Mucosa of descending colon (tissue), 3 donors: ENCODE measurements around the gene ING2. TPM values are rescaled to one million over a fixed set of nuclear protein-coding genes. Genes with fewer than 3 reads are reported as not detected.

Source experiments
- ATAC-seq: fragments of 200-7000 bp; cut with Tn5 transposase; one replicate; pipeline ENCODE4 v1.9.1; 2020; ENCODE audit warnings: mild to moderate bottlenecking, moderate library complexity
- DNase-seq, 3 donors: peaks; one replicate each; pipeline ENCODE4 v3.0.0-alpha.2; 2020
- H3K36me3 ChIP-seq: fragments of 200-600 bp; one replicate; pipeline ENCODE4 v1.8.0; 2021; ENCODE audit warnings: low read depth, mild to moderate bottlenecking
- H3K4me1 ChIP-seq: fragments of 200-600 bp; one replicate; pipeline ENCODE4 v1.8.0; 2021; ENCODE audit warnings: low read depth, mild to moderate bottlenecking
- H3K4me3 ChIP-seq: fragments of 200-600 bp; one replicate; pipeline ENCODE4 v1.8.0; 2021; ENCODE audit warnings: mild to moderate bottlenecking
- H3K9me3 ChIP-seq: fragments of 200-600 bp; one replicate; pipeline ENCODE4 v1.8.0; 2021; ENCODE audit warnings: mild to moderate bottlenecking
- intact Hi-C, 2 donors: fragments of 100-400 bp; cut with DNase I in 1 of 2; cut with micrococcal nuclease in 1 of 2; formaldehyde crosslinking; loops; one replicate each; pipeline versions ENCODE4 v1.11.0 to v1.11.1; 2022; cut with DNase I, micrococcal nuclease
- total RNA-seq, 3 donors: library from RNA; stranded (reverse); fragmentation: NEBNext Ultra II Directional in 2 of 3; extraction: Animal tissue kit (Norgen Biotek cat#: 25700) in 2 of 3; gene quantifications; one replicate each; pipeline versions ENCODE4 v1.2.1 to v1.2.4, GENCODE V29; 2021 to 2023
- TF ChIP-seq, protein P1 (sequence below): fragments of 200-600 bp; IDR thresholded peaks from one replicate; pipeline ENCODE4 v1.8.0; 2022; ENCODE audit warnings: antibody characterized with exemption, mild to moderate bottlenecking
- donor health status: DM: no; HTN: no; CAD: no; lungs with moderate emphysema.
- donor health status: DM: no; HTN: no; CAD: no.
- donor health status: DM: no; HTN: yes; CAD: no.

Gene ING2
- total RNA-seq, 3 donors from 2014 or later: 9.9 to 12.5 (median 11.9) TPM

DNA sequence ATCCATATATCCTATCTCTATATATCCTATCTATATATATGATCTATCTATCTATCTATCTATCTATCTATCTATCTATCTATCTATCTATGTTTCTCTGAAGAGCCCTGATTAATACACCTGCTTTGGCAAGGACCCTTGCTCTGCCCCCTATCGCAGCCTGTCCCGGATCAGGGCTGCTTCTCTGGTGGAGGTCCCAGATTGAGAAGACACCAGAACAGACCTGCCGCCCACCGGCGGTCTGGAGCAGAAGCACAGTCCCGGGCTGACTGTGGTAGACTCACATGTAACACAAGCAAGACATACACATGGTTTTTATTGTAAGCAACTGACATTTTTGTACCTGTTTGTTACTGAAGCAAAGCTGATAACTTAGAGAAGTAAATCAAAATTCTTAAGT lies 52.8 kb downstream of the ING2 start:
- no peaks in the 10 kb centered on the region for H3K9me3 ChIP-seq
- TF ChIP-seq, protein P1, sequence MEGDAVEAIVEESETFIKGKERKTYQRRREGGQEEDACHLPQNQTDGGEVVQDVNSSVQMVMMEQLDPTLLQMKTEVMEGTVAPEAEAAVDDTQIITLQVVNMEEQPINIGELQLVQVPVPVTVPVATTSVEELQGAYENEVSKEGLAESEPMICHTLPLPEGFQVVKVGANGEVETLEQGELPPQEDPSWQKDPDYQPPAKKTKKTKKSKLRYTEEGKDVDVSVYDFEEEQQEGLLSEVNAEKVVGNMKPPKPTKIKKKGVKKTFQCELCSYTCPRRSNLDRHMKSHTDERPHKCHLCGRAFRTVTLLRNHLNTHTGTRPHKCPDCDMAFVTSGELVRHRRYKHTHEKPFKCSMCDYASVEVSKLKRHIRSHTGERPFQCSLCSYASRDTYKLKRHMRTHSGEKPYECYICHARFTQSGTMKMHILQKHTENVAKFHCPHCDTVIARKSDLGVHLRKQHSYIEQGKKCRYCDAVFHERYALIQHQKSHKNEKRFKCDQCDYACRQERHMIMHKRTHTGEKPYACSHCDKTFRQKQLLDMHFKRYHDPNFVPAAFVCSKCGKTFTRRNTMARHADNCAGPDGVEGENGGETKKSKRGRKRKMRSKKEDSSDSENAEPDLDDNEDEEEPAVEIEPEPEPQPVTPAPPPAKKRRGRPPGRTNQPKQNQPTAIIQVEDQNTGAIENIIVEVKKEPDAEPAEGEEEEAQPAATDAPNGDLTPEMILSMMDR: no peak
- H3K36me3 ChIP-seq: no peaks in the 10 kb centered on the region
- intact Hi-C loops: no loop called here
- no peak overlapping the region for H3K4me3 ChIP-seq
- ATAC-seq: no peak
- no peaks in the 10 kb centered on the region for H3K4me1 ChIP-seq
- DNase-seq: no peak

DNA sequence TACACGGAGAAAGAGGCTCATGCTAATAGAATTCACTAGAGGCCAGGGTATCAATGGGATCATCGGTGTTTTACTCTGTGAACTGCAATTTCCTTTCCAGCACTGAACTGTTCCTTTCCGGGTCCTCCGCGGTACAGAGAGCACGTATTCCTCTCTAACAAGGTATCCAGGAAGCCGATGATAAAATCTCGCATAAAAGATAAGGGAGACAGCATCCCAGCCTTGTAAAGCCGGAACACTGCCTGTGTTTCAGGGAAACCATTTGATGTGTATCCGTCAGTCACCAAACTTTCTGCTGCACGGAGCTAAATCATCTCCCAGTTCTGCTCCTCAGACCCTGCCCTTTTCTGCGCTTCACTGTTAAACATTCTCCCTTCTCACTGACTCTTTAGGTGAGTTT lies 54.0 kb downstream of the ING2 start:
- ATAC-seq: no peak
- H3K4me3 ChIP-seq: no peak overlapping the region
- no peaks in the 10 kb centered on the region for H3K4me1 ChIP-seq
- no peak for DNase-seq
- intact Hi-C loops: no loop called here
- H3K36me3 ChIP-seq: no peaks in the 10 kb centered on the region
- TF ChIP-seq, protein P1: no peak
- H3K9me3 ChIP-seq: no peaks in the 10 kb centered on the region

DNA sequence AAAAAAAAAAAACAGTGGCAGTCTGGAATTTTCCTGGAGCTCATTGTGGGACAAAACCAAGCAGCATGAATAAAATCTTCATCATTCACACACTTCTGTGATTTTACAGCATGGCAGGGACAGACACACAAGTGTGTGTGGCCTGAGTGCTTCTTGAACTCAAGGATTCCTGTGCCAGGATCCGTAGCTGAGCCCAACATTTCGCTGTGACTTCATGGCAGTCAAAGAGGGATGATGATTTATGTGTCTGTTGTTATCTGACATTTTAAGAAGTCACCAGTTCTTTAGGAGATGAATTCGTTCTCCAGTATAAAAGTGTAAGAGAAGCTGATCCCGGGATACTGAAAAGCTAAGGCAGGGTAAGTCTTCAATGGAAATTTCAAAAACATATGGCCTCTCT lies 57.0 kb downstream of the ING2 start:
- no peak for DNase-seq
- no peaks in the 10 kb centered on the region for H3K9me3 ChIP-seq
- no peaks in the 10 kb centered on the region for H3K4me1 ChIP-seq
- no peak overlapping the region for H3K4me3 ChIP-seq
- TF ChIP-seq, protein P1: no peak
- intact Hi-C loops: no loop called here
- H3K36me3 ChIP-seq: no peaks in the 10 kb centered on the region
- no peak for ATAC-seq

Other genes starting within 250 kb of the ING2 start
- gene CLDN22, start 184.8 kb upstream of the ING2 start, total RNA-seq: not detected
- gene CLDN24, start 182.6 kb upstream of the ING2 start, total RNA-seq: not detected
- 10 to 100 TPM; 16.2 to 20.4 (median 18.9) TPM for gene CDKN2AIP, start 60.4 kb upstream of the ING2 start, total RNA-seq
- gene RWDD4, start 154.1 kb downstream of the ING2 start, total RNA-seq: 10 to 100 TPM; 14.7 to 18.6 (median 15.0) TPM
- gene TRAPPC11, start 154.2 kb downstream of the ING2 start, total RNA-seq: 10 to 100 TPM; 27.7 to 35.8 (median 34.3) TPM